DND-41 (cell line): Measurements from ENCODE around the gene GALNT18.
"Not testable (repeated sequence)": the region's sequence is repeated elsewhere in the genome, so short reads cannot be mapped to it uniquely, and the experiment has no call there.

Source experiments
- EZH2 ChIP-seq: IDR thresholded peaks from 3 replicates; pipeline ENCODE4 v1.6.1; 2012; ENCODE audit warnings: borderline replicate concordance, low read depth, mild to moderate bottlenecking, moderate library complexity, low read length, inconsistent platforms; ENCODE audit not compliant: severe bottlenecking
- TF ChIP-seq, protein P1 (sequence below): IDR thresholded peaks from 2 replicates; pipeline ENCODE4 v1.5.1; 2012; ENCODE audit warnings: borderline replicate concordance, low read length, moderate library complexity, mild to moderate bottlenecking; ENCODE audit not compliant: poor library complexity, severe bottlenecking; ENCODE audit errors: extremely low read depth

DNA sequence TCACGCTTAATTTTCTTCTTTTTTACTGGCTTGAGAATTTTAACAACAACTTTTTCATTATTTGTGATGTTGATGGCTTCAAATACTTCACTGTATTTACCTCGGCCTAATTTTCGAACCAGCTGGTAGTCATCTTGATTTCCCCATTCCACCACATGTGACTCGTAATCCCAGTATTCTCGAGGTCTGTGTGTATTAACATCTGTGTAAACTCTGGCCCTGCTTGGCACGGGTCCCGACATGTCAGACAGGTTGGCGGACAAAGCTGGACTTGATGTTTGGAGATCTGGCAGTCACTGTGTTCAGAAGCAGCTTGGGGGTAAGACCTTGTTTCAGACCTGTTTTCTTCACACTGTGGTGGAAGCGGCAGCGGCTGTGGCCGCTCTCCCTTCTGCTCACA is 268.9 kb downstream of the GALNT18 start, which contains the start of gene CSNK2A3:
- TF ChIP-seq, protein P1, sequence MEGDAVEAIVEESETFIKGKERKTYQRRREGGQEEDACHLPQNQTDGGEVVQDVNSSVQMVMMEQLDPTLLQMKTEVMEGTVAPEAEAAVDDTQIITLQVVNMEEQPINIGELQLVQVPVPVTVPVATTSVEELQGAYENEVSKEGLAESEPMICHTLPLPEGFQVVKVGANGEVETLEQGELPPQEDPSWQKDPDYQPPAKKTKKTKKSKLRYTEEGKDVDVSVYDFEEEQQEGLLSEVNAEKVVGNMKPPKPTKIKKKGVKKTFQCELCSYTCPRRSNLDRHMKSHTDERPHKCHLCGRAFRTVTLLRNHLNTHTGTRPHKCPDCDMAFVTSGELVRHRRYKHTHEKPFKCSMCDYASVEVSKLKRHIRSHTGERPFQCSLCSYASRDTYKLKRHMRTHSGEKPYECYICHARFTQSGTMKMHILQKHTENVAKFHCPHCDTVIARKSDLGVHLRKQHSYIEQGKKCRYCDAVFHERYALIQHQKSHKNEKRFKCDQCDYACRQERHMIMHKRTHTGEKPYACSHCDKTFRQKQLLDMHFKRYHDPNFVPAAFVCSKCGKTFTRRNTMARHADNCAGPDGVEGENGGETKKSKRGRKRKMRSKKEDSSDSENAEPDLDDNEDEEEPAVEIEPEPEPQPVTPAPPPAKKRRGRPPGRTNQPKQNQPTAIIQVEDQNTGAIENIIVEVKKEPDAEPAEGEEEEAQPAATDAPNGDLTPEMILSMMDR: not testable (repeated sequence)
- TF ChIP-seq EZH2: not testable (repeated sequence)
